Mesothelial cell of epicardium (in vitro differentiated cells): ENCODE results near the gene PAPOLA. TPM values are rescaled to one million over a fixed set of nuclear protein-coding genes. Genes with fewer than 3 reads are reported as not detected.

Experiments
- DNase-seq, 2 experiments: peaks; one replicate each; pipeline ENCODE4 v3.0.0; 2021; ENCODE audit warnings: low spot score in 2 of 2; ENCODE audit not compliant: unreplicated experiment in 2 of 2
- H3K27ac Mint-ChIP-seq: 2 replicates; pipeline ENCODE4 v1.8.0; 2021; ENCODE audit warnings: mixed read lengths
- H3K27me3 Mint-ChIP-seq: 2 replicates; pipeline ENCODE4 v1.8.0; 2021; ENCODE audit warnings: low read depth, mixed read lengths
- H3K36me3 Mint-ChIP-seq: 2 replicates; pipeline ENCODE4 v1.8.0; 2021; ENCODE audit warnings: mixed read lengths
- H3K4me1 Mint-ChIP-seq: 2 replicates; pipeline ENCODE4 v1.8.0; 2021; ENCODE audit warnings: mixed read lengths
- H3K4me3 Mint-ChIP-seq: 2 replicates; pipeline ENCODE4 v1.8.0; 2021; ENCODE audit warnings: mild to moderate bottlenecking, moderate library complexity, mixed read lengths
- H3K9me3 Mint-ChIP-seq: 2 replicates; pipeline ENCODE4 v1.8.0; 2021; ENCODE audit warnings: mixed read lengths
- CTCF ChIP-seq: fragments of 200-600 bp; sonication (generic); IDR thresholded peaks from one replicate; pipeline ENCODE4 v1.5.0; 2021; ENCODE audit warnings: antibody characterized with exemption; ENCODE audit not compliant: unreplicated experiment
- total RNA-seq: library from RNA; stranded (reverse); gene quantifications from 3 replicates; pipeline ENCODE4 v1.2.1, GENCODE V29; 2021

PAPOLA gene
- total RNA-seq, 1 donor from 2014 or later = 196 TPM

- no peak for DNase-seq
- Mint-ChIP-seq H3K4me1 (peaks cover 42% of the 10 kb centered on the region), H3K27me3 (no peaks in the 10 kb centered on the region), H3K9me3 (no peaks in the 10 kb centered on the region), H3K27ac (no peak overlapping the region), H3K4me3 (no peak overlapping the region), H3K36me3 (no peaks in the 10 kb centered on the region)
- no peak for TF ChIP-seq CTCF
These were observed 9.5 kb downstream of the PAPOLA start for GRCh38 chr14:96511667-96512066.

GRCh38 chr14:96512122-96512521 is 9.9 kb downstream of the PAPOLA start:
- H3K4me3 Mint-ChIP-seq = no peak overlapping the region
- H3K4me1 Mint-ChIP-seq = peaks cover 46% of the 10 kb centered on the region
- no peaks in the 10 kb centered on the region for H3K9me3 Mint-ChIP-seq
- H3K27me3 Mint-ChIP-seq = no peaks in the 10 kb centered on the region
- no peaks in the 10 kb centered on the region for H3K36me3 Mint-ChIP-seq
- no peak for TF ChIP-seq CTCF
- no peak overlapping the region for H3K27ac Mint-ChIP-seq
- DNase-seq = no peak

- no peaks in the 10 kb centered on the region for H3K27me3 Mint-ChIP-seq
- no peak for TF ChIP-seq CTCF
- peak overlapping the region; percentile 62 for H3K27ac Mint-ChIP-seq
- DNase-seq = no peak
- H3K9me3 Mint-ChIP-seq = no peaks in the 10 kb centered on the region
- peaks cover 50% of the 10 kb centered on the region for H3K4me1 Mint-ChIP-seq
- H3K4me3 Mint-ChIP-seq = no peak overlapping the region
- no peaks in the 10 kb centered on the region for H3K36me3 Mint-ChIP-seq
These were observed 10.6 kb downstream of the PAPOLA start for GRCh38 chr14:96512602-96513397.

GRCh38 chr14:96514694-96515093 is 12.5 kb downstream of the PAPOLA start:
- Mint-ChIP-seq H3K4me3 (no peak overlapping the region), H3K9me3 (no peaks in the 10 kb centered on the region), H3K4me1 (peaks cover 51% of the 10 kb centered on the region)

GRCh38 chr14:96515731-96516130 is 13.5 kb downstream of the PAPOLA start:
- no peak for DNase-seq
- Mint-ChIP-seq H3K4me3 (no peak overlapping the region), H3K4me1 (peaks cover 51% of the 10 kb centered on the region), H3K27me3 (no peaks in the 10 kb centered on the region), H3K9me3 (no peaks in the 10 kb centered on the region), H3K36me3 (no peaks in the 10 kb centered on the region), H3K27ac (peak overlapping the region; percentile 72)
- TF ChIP-seq CTCF = no peak

More at GRCh38 chr14:96514694-96515093, 12.5 kb downstream of the PAPOLA start:
- H3K27ac Mint-ChIP-seq = peak overlapping the region; percentile 85
- TF ChIP-seq CTCF = no peak
- H3K27me3 Mint-ChIP-seq = no peaks in the 10 kb centered on the region
- no peak for DNase-seq
- H3K36me3 Mint-ChIP-seq = no peaks in the 10 kb centered on the region
